Immature natural killer cell (primary cell): ENCODE results near the gene JSRP1. TPM values are rescaled to one million over a fixed set of nuclear protein-coding genes. Genes with fewer than 3 reads are reported as not detected.
A peak's percentile ranks its signal among the peaks of the same experiment; 100 is the strongest.

Experiments used
- DNase-seq, 3 donors: peaks; one replicate each; pipeline ENCODE4 v3.0.0; 2022; ENCODE audit warnings: mixed read lengths in 1 of 3
- H3K27ac Mint-ChIP-seq, 6 donors: one replicate each; pipeline ENCODE4 v1.8.0; 2020; ENCODE audit warnings: mixed read lengths in 6 of 6, mild to moderate bottlenecking in 5 of 6, inconsistent platforms in 4 of 6, moderate library complexity in 3 of 6
- H3K27me3 Mint-ChIP-seq, 3 donors: one replicate each; pipeline ENCODE4 v1.8.0; 2020 to 2021; ENCODE audit warnings: low read depth in 3 of 3, mild to moderate bottlenecking in 3 of 3, mixed read lengths in 3 of 3, moderate library complexity in 3 of 3, inconsistent platforms in 1 of 3
- H3K36me3 Mint-ChIP-seq, 3 donors: one replicate each; pipeline ENCODE4 v1.8.0; 2020; ENCODE audit warnings: mixed read lengths in 3 of 3, inconsistent platforms in 2 of 3, mild to moderate bottlenecking in 2 of 3
- H3K4me1 Mint-ChIP-seq, 2 donors: one replicate each; pipeline ENCODE4 v1.8.0; 2020; ENCODE audit warnings: inconsistent platforms in 2 of 2, mild to moderate bottlenecking in 2 of 2, mixed read lengths in 2 of 2, moderate library complexity in 1 of 2
- H3K4me3 Mint-ChIP-seq, 5 donors: one replicate each; pipeline ENCODE4 v1.8.0; 2020; ENCODE audit warnings: mild to moderate bottlenecking in 5 of 5, mixed read lengths in 5 of 5, inconsistent platforms in 3 of 5, moderate library complexity in 3 of 5
- H3K9me3 Mint-ChIP-seq, 6 donors: one replicate each; pipeline ENCODE4 v1.8.0; 2020; ENCODE audit warnings: mild to moderate bottlenecking in 6 of 6, mixed read lengths in 6 of 6, inconsistent platforms in 4 of 6, moderate library complexity in 3 of 6
- polyA plus RNA-seq, 3 donors: library from polyadenylated mRNA; unstranded; fragments of 300-500 nt; fragmentation: Illumina TruSeq; gene quantifications; one replicate each; pipeline ENCODE4 v1.2.3, GENCODE V29; 2021

Gene JSRP1
- polyA plus RNA-seq, 3 donors from 2014 or later, result 0.94 TPM; not detected in 2

- Mint-ChIP-seq H3K27me3 (peaks cover 12 to 19% (median 13%) of the 10 kb centered on the region in 3 donors), H3K4me1 (peaks cover 52 to 59% of the 10 kb centered on the region in 2 donors), H3K27ac (peak overlapping the region; percentile 40 to 86 (median 78)), H3K4me3 (peak overlapping the region; percentile 87 to 99 (median 92)), H3K36me3 (peaks cover 0 to 4% (median 0%) of the 10 kb centered on the region in 3 donors), H3K9me3 (peaks cover 0 to 2% (median 0%) of the 10 kb centered on the region in 6 donors)
- DNase-seq, result no peak
Observed at GRCh38 chr19:2235381-2236063, 20.7 kb downstream of the JSRP1 start.

DNA sequence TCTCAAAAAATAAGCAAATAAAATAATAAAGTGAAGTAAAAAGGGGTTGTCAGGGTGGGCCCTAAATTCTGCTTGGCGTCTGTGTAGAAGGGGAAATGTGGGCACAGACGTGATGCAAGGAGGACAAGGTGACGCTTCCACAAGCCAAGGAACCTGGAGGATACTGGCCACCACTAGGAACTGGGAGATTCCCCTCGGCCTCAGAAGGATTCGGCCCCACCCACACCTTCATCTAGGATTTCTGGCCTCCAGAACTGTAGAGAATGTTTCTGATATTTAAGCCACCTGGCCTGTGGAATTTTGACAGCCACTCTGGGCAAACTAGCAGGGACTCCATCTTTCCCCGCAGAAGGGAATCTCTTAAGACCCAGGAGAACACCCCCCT is 21.2 kb downstream of the JSRP1 start:
- H3K9me3 Mint-ChIP-seq, result peaks cover 0 to 2% (median 0%) of the 10 kb centered on the region in 6 donors
- H3K36me3 Mint-ChIP-seq, result peaks cover 0 to 4% (median 0%) of the 10 kb centered on the region in 3 donors
- peak overlapping the region; percentile 84 to 99 (median 87) for H3K4me3 Mint-ChIP-seq
- DNase-seq, result no peak
- peak overlapping the region in 5 of 6 donors; percentile 40 to 86 (median 80) for H3K27ac Mint-ChIP-seq
- peaks cover 12 to 20% (median 13%) of the 10 kb centered on the region in 3 donors for H3K27me3 Mint-ChIP-seq
- peaks cover 46 to 56% of the 10 kb centered on the region in 2 donors for H3K4me1 Mint-ChIP-seq

GRCh38 chr19:2233601-2234280 is 22.5 kb downstream of the JSRP1 start:
- H3K27ac Mint-ChIP-seq, result peak overlapping the region in 5 of 6 donors; percentile 39 to 82 (median 48)
- peaks cover 12 to 17% (median 13%) of the 10 kb centered on the region in 3 donors for H3K27me3 Mint-ChIP-seq
- no peak for DNase-seq
- H3K36me3 Mint-ChIP-seq, result no peaks in the 10 kb centered on the region
- H3K9me3 Mint-ChIP-seq, result peaks cover 0 to 2% (median 0%) of the 10 kb centered on the region in 6 donors
- H3K4me3 Mint-ChIP-seq, result peak overlapping the region in 4 of 5 donors; percentile 87 to 99 (median 90)
- peaks cover 34 to 44% of the 10 kb centered on the region in 2 donors for H3K4me1 Mint-ChIP-seq

GRCh38 chr19:2232286-2233151 is 23.7 kb downstream of the JSRP1 start:
- Mint-ChIP-seq H3K9me3 (peaks cover 0 to 2% (median 0%) of the 10 kb centered on the region in 6 donors), H3K27me3 (peaks cover 7 to 11% (median 11%) of the 10 kb centered on the region in 3 donors), H3K4me1 (peaks cover 22 to 31% of the 10 kb centered on the region in 2 donors), H3K36me3 (no peaks in the 10 kb centered on the region), H3K4me3 (peak overlapping the region in 2 of 5 donors; percentile 21 to 33), H3K27ac (peak overlapping the region in 2 of 6 donors; percentile 28)
- DNase-seq, result no peak

GRCh38 chr19:2231621-2232221 is 24.5 kb downstream of the JSRP1 start:
- DNase-seq, result no peak
- H3K27ac Mint-ChIP-seq, result peak overlapping the region in 1 of 6 donors; percentile 20
- peaks cover 0 to 2% (median 0%) of the 10 kb centered on the region in 6 donors for H3K9me3 Mint-ChIP-seq
- H3K4me1 Mint-ChIP-seq, result peaks cover 17 to 26% of the 10 kb centered on the region in 2 donors
- no peak overlapping the region for H3K4me3 Mint-ChIP-seq
- no peaks in the 10 kb centered on the region for H3K36me3 Mint-ChIP-seq
- H3K27me3 Mint-ChIP-seq, result peaks cover 6 to 11% (median 7%) of the 10 kb centered on the region in 3 donors

DNA sequence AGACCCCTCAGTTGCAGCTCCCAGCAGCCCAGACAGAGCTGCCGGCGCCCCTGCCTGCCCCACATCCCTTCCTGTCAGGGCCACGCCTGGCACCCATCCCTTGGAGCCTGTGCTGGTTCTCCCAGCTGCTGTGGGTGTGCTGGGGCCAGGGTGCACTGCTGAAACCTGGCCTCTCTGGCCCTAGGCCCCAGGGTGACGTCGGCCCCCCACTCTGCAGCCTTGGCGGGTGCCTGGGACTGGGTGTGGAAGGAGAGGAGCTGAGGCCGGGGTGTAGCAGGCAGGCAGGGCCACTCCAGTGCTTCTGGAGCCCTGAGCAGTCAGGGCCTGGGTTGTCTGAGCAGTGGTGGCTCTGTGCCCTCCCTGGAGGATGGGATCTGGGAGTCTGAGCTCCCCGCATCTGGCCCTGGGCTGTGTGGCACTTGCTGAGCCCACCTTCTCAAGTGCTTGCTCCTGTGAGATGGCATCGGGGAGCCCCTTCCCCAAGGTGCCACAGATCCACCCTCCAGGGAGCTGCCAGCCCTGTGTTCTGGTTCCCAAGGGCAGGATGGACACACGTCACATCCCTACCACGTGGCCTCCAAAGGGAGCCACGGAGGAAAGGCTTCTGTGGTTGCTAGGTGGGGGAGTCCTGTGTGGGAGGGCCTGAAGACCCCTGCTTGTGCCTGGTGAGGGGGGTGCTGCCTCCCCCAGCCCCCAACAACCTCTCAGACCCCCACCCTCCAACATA is 25.2 kb downstream of the JSRP1 start:
- Mint-ChIP-seq H3K27ac (no peak overlapping the region), H3K36me3 (no peaks in the 10 kb centered on the region), H3K4me3 (no peak overlapping the region), H3K4me1 (peaks cover 13 to 21% of the 10 kb centered on the region in 2 donors), H3K9me3 (no peaks in the 10 kb centered on the region), H3K27me3 (peaks cover 0 to 5% (median 2%) of the 10 kb centered on the region in 3 donors)
- no peak for DNase-seq

- DNase-seq, result no peak
- peaks cover 10 to 17% of the 10 kb centered on the region in 2 donors for H3K4me1 Mint-ChIP-seq
- no peaks in the 10 kb centered on the region for H3K9me3 Mint-ChIP-seq
- H3K27me3 Mint-ChIP-seq, result peaks cover 0 to 5% (median 0%) of the 10 kb centered on the region in 3 donors
- peak overlapping the region in 1 of 5 donors; percentile 3 for H3K4me3 Mint-ChIP-seq
- H3K27ac Mint-ChIP-seq, result no peak overlapping the region
- no peaks in the 10 kb centered on the region for H3K36me3 Mint-ChIP-seq
Observed at GRCh38 chr19:2230033-2230531, 26.1 kb downstream of the JSRP1 start.

DNA sequence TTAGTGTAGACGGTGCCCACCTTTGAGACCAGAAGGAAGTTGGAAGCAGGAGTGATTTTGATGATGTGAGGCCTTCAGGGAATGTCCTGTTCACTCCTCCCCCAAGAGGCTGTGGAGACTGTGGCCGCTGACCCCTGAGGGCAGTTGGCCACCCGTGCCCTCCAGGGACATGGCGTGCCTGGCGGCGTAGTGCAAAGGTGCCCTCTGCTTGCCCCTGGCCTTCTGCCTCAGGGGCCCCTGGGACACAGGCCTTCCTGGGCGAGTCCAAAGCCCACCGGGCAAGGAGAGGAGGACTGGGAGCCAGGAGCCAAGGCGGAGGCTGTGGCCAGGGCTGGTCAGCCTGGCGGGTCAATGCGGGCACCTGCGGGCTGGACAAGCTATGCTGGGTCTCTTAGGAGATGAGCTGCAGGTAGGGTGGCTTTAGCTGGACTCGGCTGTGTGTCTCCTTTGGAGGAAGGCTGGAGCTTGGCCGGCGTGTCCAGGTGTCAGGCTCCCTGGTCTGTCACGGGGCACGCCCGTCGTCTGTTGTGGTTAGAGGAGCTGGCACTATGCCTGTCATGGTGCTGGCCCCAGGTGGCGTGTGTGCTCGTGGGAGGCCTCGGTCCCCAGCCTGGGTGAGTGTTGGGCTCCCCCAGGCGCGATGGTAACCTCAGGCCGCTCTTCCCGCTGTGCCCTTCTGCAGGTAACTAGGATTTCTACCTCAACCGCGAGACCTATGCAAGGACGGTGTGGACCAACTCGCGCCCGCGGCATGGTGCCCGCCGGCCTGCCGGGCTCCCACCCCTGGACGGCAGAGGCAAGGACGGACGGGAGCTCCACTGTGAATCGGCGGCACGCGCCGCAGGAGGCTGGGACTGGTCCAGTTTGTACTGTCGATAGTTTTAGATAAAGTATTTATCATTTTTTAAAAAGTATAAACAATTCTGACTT is 26.8 kb downstream of the JSRP1 start:
- DNase-seq, result no peak
- H3K4me3 Mint-ChIP-seq, result no peak overlapping the region
- H3K27ac Mint-ChIP-seq, result no peak overlapping the region
- H3K4me1 Mint-ChIP-seq, result peaks cover 6 to 14% of the 10 kb centered on the region in 2 donors
- no peaks in the 10 kb centered on the region for H3K9me3 Mint-ChIP-seq
- H3K36me3 Mint-ChIP-seq, result peaks cover 0 to 5% (median 0%) of the 10 kb centered on the region in 3 donors
- H3K27me3 Mint-ChIP-seq, result peaks cover 0 to 9% (median 3%) of the 10 kb centered on the region in 3 donors

DNA sequence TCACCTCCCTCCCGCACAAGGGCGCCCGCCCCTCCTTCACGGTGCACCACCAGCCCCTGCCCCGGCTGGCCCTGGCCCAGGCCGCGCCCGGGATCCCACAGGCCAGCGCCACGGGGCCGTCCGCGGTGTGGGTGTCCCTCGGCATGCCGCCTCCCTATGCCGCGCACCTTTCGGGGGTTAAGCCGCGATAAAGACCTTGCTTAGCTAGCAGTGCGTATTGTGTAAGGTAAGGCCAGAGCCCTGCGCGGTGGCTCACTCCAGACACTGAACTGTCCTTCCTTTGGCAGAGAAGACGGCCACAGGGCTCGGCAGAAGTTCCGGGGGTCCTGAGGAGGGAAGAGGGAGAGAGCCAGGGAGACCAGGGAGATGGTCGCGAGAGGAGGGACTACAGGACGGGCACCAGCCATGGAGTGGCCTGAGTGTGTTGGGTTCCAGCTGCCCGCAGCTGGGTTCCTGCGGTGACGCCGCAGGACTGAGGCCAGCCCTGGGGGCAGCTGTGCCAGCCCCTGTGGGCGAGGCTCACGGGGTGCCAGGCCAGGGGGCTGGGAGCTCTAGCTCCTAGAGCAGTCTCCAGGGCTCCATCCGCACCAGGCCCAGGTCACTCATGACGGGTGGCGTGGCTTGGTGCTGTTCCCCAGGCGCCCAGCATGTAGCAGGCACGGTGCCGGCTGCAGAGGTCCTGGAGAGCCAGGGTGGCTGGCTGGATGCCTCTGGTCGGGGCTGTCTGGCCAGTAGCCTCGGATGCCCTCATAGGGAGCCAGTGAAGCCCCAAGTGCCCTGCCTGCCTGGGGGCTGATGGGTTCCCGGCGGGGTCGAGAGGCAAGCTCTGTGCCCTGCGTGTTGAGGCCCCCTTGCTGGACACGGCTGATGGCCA is 27.8 kb downstream of the JSRP1 start:
- H3K27me3 Mint-ChIP-seq, result peaks cover 0 to 12% (median 3%) of the 10 kb centered on the region in 3 donors
- no peak overlapping the region for H3K27ac Mint-ChIP-seq
- peaks cover 0 to 6% (median 5%) of the 10 kb centered on the region in 3 donors for H3K36me3 Mint-ChIP-seq
- no peak overlapping the region for H3K4me3 Mint-ChIP-seq
- peaks cover 7 to 15% of the 10 kb centered on the region in 2 donors for H3K4me1 Mint-ChIP-seq
- no peaks in the 10 kb centered on the region for H3K9me3 Mint-ChIP-seq
- DNase-seq, result no peak

DNA sequence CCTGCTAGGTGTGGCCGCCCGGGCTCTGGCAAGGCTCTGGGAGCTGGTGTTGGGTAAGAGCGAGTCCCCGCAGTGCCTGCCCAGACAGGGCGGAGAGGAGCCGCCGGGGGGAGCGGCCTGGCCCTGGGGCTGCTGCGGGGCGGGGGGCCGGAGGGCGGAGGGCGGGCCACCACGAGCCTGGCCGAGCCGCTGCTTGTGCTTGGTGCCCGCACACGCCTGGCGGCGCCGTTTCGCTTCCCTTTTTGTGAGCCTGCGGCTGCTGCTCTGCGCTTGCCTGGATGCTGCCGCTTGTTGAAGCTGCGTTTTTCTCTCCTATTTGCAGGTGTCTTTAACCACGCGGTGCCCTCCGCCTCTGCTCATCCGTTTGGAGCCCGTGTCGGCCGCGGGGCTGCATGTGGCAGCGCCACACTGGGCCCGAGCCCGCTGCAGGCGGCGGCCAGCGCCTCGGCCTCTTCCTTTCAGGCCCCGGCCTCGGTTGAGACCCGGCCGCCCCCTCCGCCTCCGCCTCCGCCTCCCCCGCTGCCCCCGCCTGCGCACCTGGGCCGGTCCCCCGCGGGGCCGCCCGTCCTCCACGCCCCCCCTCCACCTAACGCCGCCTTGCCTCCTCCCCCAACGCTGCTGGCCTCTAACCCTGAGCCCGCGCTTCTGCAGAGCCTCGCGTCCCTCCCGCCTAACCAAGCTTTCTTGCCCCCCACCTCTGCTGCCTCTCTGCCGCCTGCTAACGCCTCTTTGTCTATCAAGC is 28.6 kb downstream of the JSRP1 start:
- no peak overlapping the region for H3K27ac Mint-ChIP-seq
- H3K27me3 Mint-ChIP-seq, result peaks cover 0 to 12% (median 3%) of the 10 kb centered on the region in 3 donors
- peaks cover 7 to 12% of the 10 kb centered on the region in 2 donors for H3K4me1 Mint-ChIP-seq
- no peaks in the 10 kb centered on the region for H3K9me3 Mint-ChIP-seq
- peaks cover 0 to 6% (median 5%) of the 10 kb centered on the region in 3 donors for H3K36me3 Mint-ChIP-seq
- no peak overlapping the region for H3K4me3 Mint-ChIP-seq
- no peak for DNase-seq
